ENCODE data around the gene IQUB.
"Not testable (repeated sequence)": the region's sequence is repeated elsewhere in the genome, so short reads cannot be mapped to it uniquely, and the experiment has no call there.

The IQUB gene

GRCh38 chr7:123407951-123408350, 126.4 kb downstream of the IQUB start:
- FAIRE-seq: not testable (repeated sequence)
